Measurements from ENCODE around the gene CLEC2D. TPM values are rescaled to one million over a fixed set of nuclear protein-coding genes. Genes with fewer than 3 reads are reported as not detected.
"Not testable (repeated sequence)": the region's sequence is repeated elsewhere in the genome, so short reads cannot be mapped to it uniquely, and the experiment has no call there.

The CLEC2D gene
- total and polyA plus RNA-seq, 12 donors, result 0.75 to 12.4 (median 3.3) TPM

DNA sequence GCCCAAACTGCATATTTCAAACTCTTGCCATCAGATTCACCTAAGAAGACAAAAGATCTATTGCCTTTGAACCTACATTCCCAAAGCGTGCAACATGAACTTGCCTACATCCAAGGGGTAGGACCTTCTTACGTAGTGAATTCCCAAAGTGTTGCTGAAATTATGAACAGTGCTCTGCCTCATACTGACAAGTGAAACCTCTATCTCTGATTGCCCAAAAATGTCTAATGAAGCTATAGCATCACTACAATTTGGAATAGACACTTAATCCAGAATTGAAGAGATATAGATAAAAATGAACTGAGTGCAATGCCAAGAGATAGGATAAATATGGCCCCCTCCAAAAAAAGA lies 31.1 kb downstream of the CLEC2D start:
- Histone ChIP-seq H3K27ac (no peak overlapping the region), H3K9me3 (replicated peaks in 1 of 3) (no peaks in the 10 kb centered on the region), H3K36me3 (replicated peaks in 1 of 2) (no peaks in the 10 kb centered on the region), H3K4me1 (replicated peaks in 1 of 2) (peaks cover 0 to 11% of the 10 kb centered on the region in 2 donors), H3K4me3 (no peak overlapping the region), H3K27me3 (no peaks in the 10 kb centered on the region)
- TF ChIP-seq, protein P1, sequence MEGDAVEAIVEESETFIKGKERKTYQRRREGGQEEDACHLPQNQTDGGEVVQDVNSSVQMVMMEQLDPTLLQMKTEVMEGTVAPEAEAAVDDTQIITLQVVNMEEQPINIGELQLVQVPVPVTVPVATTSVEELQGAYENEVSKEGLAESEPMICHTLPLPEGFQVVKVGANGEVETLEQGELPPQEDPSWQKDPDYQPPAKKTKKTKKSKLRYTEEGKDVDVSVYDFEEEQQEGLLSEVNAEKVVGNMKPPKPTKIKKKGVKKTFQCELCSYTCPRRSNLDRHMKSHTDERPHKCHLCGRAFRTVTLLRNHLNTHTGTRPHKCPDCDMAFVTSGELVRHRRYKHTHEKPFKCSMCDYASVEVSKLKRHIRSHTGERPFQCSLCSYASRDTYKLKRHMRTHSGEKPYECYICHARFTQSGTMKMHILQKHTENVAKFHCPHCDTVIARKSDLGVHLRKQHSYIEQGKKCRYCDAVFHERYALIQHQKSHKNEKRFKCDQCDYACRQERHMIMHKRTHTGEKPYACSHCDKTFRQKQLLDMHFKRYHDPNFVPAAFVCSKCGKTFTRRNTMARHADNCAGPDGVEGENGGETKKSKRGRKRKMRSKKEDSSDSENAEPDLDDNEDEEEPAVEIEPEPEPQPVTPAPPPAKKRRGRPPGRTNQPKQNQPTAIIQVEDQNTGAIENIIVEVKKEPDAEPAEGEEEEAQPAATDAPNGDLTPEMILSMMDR (IDR thresholded peaks at IDR 0.05), result no peak
- no peak for TF ChIP-seq POLR2A (IDR thresholded peaks at IDR 0.05)
- DNase-seq, result no peak
- WGBS, 4 donors, result 68 to 81% (median 79%) methylated on average over 2 of the region's 2 CpGs
- intact Hi-C loops (cut with DNase I), result no loop called here

DNA sequence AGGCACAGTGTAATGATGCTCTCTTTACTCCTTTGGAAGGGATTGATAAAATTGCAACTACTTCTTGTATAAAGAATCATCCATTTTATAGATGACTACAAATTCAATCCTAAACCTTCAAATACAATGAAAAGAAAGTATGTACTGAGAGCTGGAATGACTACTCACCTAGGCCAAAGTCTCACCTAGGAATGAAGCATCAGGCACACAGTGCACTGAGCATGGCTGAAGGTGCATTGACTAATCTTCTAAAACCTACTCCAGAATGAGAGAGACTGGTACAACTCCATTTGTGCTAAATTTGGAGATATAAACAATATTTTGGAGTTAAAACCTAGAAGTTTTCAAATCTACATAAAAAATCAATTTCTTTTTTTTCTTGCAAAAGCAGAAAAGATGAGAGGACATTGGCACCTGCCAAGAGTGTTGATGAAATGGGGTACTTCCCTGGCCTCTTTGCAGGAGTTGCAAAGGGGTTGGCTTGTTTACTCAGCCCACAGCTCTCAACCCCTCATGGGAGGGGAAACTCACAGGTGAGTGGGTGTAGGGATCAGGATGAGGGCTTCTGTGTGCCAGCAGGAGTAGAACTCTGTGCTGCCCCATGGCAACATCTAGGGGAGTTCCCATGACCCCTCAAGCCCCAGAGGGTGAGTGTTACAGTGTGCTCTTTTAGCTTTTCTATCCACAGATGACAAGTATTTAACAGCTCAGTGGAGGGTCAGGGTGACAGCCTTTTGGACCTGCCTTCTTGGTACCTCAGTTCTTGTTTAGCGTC lies 32.1 kb downstream of the CLEC2D start:
- Histone ChIP-seq H3K4me1 (replicated peaks in 1 of 2) (peaks cover 0 to 11% of the 10 kb centered on the region in 2 donors), H3K27ac (no peak overlapping the region), H3K27me3 (no peaks in the 10 kb centered on the region), H3K9me3 (replicated peaks in 1 of 3) (no peaks in the 10 kb centered on the region), H3K4me3 (no peak overlapping the region), H3K36me3 (replicated peaks in 1 of 2) (no peaks in the 10 kb centered on the region)
- TF ChIP-seq, protein P1 (IDR thresholded peaks at IDR 0.05), result no peak
- no peak for TF ChIP-seq POLR2A (IDR thresholded peaks at IDR 0.05)
- WGBS, 4 donors, result 90 to 94% (median 94%) methylated on average over 1 of the region's 1 CpG
- no peak for DNase-seq
- intact Hi-C loops (cut with DNase I), result no loop called here

DNA sequence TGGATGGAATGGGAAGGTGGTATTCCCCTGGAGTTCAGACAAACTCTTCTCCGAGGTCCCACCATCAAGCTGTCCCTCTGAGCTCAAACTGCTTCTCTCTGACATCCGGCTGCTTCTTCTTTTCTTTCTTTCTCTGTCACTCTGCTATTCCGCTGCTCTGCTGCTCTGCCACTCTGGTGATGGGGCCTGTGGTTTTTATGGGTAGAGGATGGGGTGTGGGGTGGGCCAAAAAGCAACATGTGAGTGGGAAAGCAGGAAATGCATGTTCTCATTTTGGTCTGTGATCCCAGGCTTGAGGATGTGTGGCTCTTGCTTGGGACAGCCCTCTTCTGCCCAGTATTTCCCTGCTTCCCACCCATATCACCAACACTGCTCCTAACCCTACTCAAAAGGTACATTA lies 32.7 kb downstream of the CLEC2D start:
- no peak for DNase-seq
- TF ChIP-seq POLR2A (IDR thresholded peaks at IDR 0.05), result no peak
- TF ChIP-seq, protein P1 (IDR thresholded peaks at IDR 0.05), result no peak
- Histone ChIP-seq H3K4me1 (replicated peaks in 1 of 2) (peaks cover 0 to 11% of the 10 kb centered on the region in 2 donors), H3K36me3 (replicated peaks in 1 of 2) (no peaks in the 10 kb centered on the region), H3K27me3 (no peaks in the 10 kb centered on the region), H3K9me3 (replicated peaks in 1 of 3) (no peaks in the 10 kb centered on the region), H3K27ac (no peak overlapping the region), H3K4me3 (no peak overlapping the region)
- WGBS, 4 donors, result 72 to 80% (median 76%) methylated on average over 3 of the region's 3 CpGs
- intact Hi-C loops (cut with DNase I), result no loop called here

DNA sequence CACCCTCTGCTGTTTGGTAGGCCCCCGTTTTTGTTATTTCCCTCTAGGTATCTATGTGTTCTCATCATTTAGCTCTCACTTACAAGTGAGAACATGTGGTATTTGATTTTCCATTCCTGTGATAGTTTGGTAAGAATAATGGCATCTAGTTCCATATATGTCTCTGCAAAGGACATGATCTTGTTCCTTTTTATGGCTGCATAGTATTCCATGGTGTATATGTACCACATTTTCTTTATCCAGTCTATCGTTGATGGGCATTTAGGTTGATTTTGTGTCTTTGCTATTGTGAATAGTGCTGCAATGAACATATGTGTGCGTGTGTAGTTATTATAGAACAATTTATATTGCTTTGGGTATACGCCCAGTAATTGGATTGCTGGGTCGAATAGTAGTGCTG lies 35.0 kb downstream of the CLEC2D start:
- H3K27ac ChIP-seq; intact Hi-C loops (cut with DNase I); H3K27me3 ChIP-seq; DNase-seq; H3K4me1 ChIP-seq (replicated peaks in 1 of 2); H3K9me3 ChIP-seq (replicated peaks in 1 of 3); H3K4me3 ChIP-seq; H3K36me3 ChIP-seq (replicated peaks in 1 of 2): not testable (repeated sequence)
- WGBS, 4 donors, result 85 to 89% (median 87%) methylated on average over 5 of the region's 5 CpGs

DNA sequence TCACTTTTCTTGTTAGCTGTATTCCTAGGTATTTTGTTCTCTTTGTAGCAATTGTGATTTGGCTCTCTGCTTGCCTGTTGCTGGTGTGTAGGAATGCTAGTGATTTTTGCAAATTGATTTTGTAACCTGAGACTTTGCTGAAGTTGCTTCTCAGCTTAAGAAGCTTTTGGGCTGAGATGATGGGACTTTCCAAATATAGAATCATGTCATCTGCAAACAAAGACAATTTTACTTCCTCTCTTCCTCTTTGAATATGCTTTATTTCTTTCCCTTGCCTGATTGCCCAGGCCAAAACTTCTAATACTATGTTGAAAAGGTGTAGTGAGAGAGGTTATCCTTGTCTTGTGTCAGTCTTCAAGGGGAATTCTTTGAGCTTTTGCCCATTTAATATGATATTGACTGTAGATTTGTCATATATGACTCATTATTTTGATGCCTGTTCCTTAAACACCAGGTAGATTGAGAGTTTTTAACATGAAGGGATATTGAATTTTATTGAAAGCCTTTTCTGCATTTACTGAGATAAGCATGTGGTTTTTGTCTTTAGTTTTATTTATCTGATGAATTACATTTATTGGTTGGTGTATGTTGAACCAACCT lies 36.7 kb downstream of the CLEC2D start:
- Histone ChIP-seq H3K4me1 (replicated peaks in 1 of 2) (no peaks in the 10 kb centered on the region), H3K9me3 (replicated peaks in 1 of 3) (no peaks in the 10 kb centered on the region), H3K27ac (no peak overlapping the region), H3K36me3 (replicated peaks in 1 of 2) (no peaks in the 10 kb centered on the region), H3K4me3 (no peak overlapping the region), H3K27me3 (no peaks in the 10 kb centered on the region)
- TF ChIP-seq POLR2A (IDR thresholded peaks at IDR 0.05), result no peak
- DNase-seq, result no peak
- intact Hi-C loops (cut with DNase I), result loop anchor here in 1 of 2 donors (5.0 kb wide), 1 partner anchor 74 kb away; no protein-coding TSS in a partner anchor

All from adrenal gland (tissue), 12 donors.